Right lobe of liver (tissue), 4 donors: Measurements from ENCODE around the gene VSTM4.

Experiments used
- POLR2A ChIP-seq: fragments of 450-650 bp; IDR thresholded peaks from one replicate; pipeline ENCODE4 v1.6.1; 2017; ENCODE audit warnings: antibody characterized with exemption, mild to moderate bottlenecking
- TF ChIP-seq, protein P1 (sequence below), 4 donors: fragments of 200-600 bp in 3 of 4; fragments of 450-650 bp in 1 of 4; IDR thresholded peaks; one replicate each; pipeline versions ENCODE4 v1.5.1 to v1.8.0; 2016 to 2022; ENCODE audit warnings: antibody characterized with exemption in 4 of 4, mild to moderate bottlenecking in 2 of 4
- donor health status: DM: no; HTN: no; CAD: no.
- donor health status: DM: no; HTN: no; CAD: no.
- donor health status: DM: no; HTN: yes; CAD: no.

DNA sequence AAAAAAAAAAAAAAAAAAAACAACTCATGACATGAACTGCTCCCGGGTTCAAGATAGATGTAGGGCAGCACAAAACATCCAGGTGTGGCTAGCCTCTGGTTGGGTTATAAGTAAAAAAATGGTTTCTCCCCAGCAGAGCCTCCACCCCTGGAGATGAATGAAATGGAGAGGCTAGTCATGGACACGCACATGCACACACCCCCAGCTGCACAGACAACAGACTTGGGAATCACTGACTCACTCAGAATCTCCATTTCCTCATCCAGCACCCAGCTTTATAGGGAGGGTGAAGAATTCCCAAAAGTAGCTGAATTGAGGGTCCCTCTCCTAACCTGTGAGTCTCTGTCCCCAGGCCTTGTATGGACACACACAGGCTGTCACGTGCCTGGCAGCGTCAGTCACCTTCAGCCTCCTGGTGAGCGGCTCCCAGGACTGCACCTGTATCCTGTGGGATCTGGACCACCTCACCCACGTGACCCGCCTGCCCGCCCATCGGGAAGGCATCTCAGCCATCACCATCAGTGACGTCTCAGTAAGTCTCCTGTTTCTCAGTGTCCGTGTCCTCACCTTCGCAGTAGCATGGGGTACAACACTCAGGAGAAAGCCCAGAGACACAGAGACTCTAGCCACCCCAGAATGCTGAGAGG, 140.7 kb downstream of the VSTM4 start:
- TF ChIP-seq POLR2A = no peak
- TF ChIP-seq, protein P1, sequence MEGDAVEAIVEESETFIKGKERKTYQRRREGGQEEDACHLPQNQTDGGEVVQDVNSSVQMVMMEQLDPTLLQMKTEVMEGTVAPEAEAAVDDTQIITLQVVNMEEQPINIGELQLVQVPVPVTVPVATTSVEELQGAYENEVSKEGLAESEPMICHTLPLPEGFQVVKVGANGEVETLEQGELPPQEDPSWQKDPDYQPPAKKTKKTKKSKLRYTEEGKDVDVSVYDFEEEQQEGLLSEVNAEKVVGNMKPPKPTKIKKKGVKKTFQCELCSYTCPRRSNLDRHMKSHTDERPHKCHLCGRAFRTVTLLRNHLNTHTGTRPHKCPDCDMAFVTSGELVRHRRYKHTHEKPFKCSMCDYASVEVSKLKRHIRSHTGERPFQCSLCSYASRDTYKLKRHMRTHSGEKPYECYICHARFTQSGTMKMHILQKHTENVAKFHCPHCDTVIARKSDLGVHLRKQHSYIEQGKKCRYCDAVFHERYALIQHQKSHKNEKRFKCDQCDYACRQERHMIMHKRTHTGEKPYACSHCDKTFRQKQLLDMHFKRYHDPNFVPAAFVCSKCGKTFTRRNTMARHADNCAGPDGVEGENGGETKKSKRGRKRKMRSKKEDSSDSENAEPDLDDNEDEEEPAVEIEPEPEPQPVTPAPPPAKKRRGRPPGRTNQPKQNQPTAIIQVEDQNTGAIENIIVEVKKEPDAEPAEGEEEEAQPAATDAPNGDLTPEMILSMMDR (IDR thresholded peaks at IDR 0.05) = no peak
